ENCODE results near the gene ANKRD33B. TPM values are rescaled to one million over a fixed set of nuclear protein-coding genes. Genes with fewer than 3 reads are reported as not detected.
A peak's percentile ranks its signal among the peaks of the same experiment; 100 is the strongest.
"Not testable (repeated sequence)": the region's sequence is repeated elsewhere in the genome, so short reads cannot be mapped to it uniquely, and the experiment has no call there.

Gene ANKRD33B
- total and polyA plus RNA-seq, 2 donors (not counting 1 experiment from before 2014, with no cell fraction given), result 7.7 to 7.8 TPM

DNA sequence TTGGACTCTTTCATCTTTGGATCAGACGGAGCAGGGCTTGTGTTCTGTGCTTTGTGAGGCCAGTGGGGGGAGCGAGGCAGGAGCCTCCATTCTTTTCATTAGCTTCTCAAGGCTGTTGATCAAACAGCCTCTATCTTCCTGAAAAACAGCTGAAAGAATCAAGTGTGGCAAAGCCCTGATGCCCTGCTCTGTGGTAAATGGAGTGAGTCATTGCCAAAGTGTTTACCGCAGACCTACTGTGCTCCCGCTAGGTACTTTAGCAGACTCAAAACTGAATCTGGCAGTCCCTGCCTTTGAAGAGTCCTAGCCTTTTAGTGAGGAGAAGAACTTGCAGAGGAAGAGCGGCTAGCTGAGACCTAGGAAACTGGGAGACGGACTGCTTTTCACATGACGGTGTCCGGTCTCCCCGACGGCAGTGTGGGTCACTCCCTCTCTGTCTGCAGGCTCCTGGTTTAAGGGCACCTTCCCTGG lies 3.3 kb downstream of the ANKRD33B start:
- TF ChIP-seq EZH2 (IDR thresholded peaks at IDR 0.05; ENCODE audit: low read length, missing control alignments), result no peak
- TF ChIP-seq CTCF (conservative IDR thresholded peaks at IDR 0.05 in 1 of 2, IDR thresholded peaks at IDR 0.05 in 1 of 2; ENCODE audit: low read depth in 1 of 2, low read length in 2 of 2), result no peak
- H3K27me3 ChIP-seq (ENCODE audit: control insufficient read depth, insufficient read depth, low read length), result no peaks in the 10 kb centered on the region
- H3K36me3 ChIP-seq (ENCODE audit: control insufficient read depth, insufficient read depth, low read length), result no peaks in the 10 kb centered on the region
- DNase-seq (ENCODE audit: low read depth in 2 of 2), result peak in 1 of 2 donors; percentile 47
- no peak overlapping the region for H3K9ac ChIP-seq (ENCODE audit: insufficient read depth, low read length)
- H3K27ac ChIP-seq (ENCODE audit: insufficient read depth, low read length), result no peak overlapping the region
- peak overlapping the region in 2 of 4 experiments; percentile 87 for H3K4me3 ChIP-seq (replicated peaks in 1 of 4; ENCODE audit: control extremely low read depth in 1 of 4, insufficient read depth in 1 of 4, low read depth in 3 of 4, low read length in 4 of 4)
- H3K4me2 ChIP-seq (ENCODE audit: extremely low read depth, insufficient read depth, low read length), result no peak overlapping the region
- peaks cover 6% of the 10 kb centered on the region for H3K4me1 ChIP-seq (ENCODE audit: control insufficient read depth, extremely low read depth, insufficient read depth, low read length)
- H3K9me3 ChIP-seq (ENCODE audit: control insufficient read depth, insufficient read depth, low read depth, low read length), result no peaks in the 10 kb centered on the region
- no peaks in the 10 kb centered on the region for H4K20me1 ChIP-seq (ENCODE audit: control insufficient read depth, extremely low read depth, insufficient read depth, low read length)
- peaks cover 38% of the 10 kb centered on the region for H3K79me2 ChIP-seq (ENCODE audit: control insufficient read depth, insufficient read depth, low read length)
- no peak overlapping the region for H2AFZ ChIP-seq (ENCODE audit: low read length)

DNA sequence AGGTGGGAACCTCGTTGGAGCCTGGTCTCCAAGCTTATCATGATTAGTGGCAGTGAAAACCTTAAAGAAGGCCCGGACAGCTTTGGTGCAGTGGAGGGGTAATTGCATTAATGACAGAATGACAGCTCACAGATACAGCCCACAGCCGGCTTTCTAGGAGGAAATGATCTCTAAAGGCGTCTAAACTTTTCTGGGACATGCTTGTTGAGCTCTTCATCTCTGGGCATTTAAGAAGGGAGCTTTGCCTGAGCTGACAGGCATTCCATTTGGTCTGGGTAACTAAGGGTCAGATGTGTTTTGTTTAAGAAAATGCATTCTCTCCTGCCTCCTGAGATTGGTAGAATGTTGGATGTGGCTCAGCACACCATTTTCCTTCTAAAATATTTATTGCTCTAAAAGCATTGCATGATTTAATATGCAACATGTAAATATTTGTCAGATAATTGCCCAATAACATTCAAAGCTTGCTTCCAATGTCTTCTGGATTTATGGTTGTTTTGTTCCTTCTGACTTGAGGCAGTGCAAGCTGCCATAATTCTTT lies 4.0 kb downstream of the ANKRD33B start:
- peak overlapping the region; percentile 19 for H3K4me2 ChIP-seq (ENCODE audit: extremely low read depth, insufficient read depth, low read length)
- peak; percentile 45 to 76 for DNase-seq (ENCODE audit: low read depth in 2 of 2)
- no peaks in the 10 kb centered on the region for H3K36me3 ChIP-seq (ENCODE audit: control insufficient read depth, insufficient read depth, low read length)
- peaks cover 6% of the 10 kb centered on the region for H3K4me1 ChIP-seq (ENCODE audit: control insufficient read depth, extremely low read depth, insufficient read depth, low read length)
- no peak overlapping the region for H3K27ac ChIP-seq (ENCODE audit: insufficient read depth, low read length)
- TF ChIP-seq CTCF (conservative IDR thresholded peaks at IDR 0.05 in 1 of 2, IDR thresholded peaks at IDR 0.05 in 1 of 2; ENCODE audit: low read depth in 1 of 2, low read length in 2 of 2), result no peak
- no peak for TF ChIP-seq EZH2 (IDR thresholded peaks at IDR 0.05; ENCODE audit: low read length, missing control alignments)
- H3K4me3 ChIP-seq (replicated peaks in 1 of 4; ENCODE audit: control extremely low read depth in 1 of 4, insufficient read depth in 1 of 4, low read depth in 3 of 4, low read length in 4 of 4), result peak overlapping the region in 2 of 4 experiments; percentile 17 to 87
- H3K27me3 ChIP-seq (ENCODE audit: control insufficient read depth, insufficient read depth, low read length), result no peaks in the 10 kb centered on the region
- no peaks in the 10 kb centered on the region for H4K20me1 ChIP-seq (ENCODE audit: control insufficient read depth, extremely low read depth, insufficient read depth, low read length)
- peaks cover 38% of the 10 kb centered on the region for H3K79me2 ChIP-seq (ENCODE audit: control insufficient read depth, insufficient read depth, low read length)
- H3K9me3 ChIP-seq (ENCODE audit: control insufficient read depth, insufficient read depth, low read depth, low read length), result no peaks in the 10 kb centered on the region
- no peak overlapping the region for H2AFZ ChIP-seq (ENCODE audit: low read length)
- no peak overlapping the region for H3K9ac ChIP-seq (ENCODE audit: insufficient read depth, low read length)

GRCh38 chr5:10570540-10570939 lies 6.7 kb downstream of the ANKRD33B start:
- not testable (repeated sequence) for H2AFZ ChIP-seq (ENCODE audit: low read length); H4K20me1 ChIP-seq (ENCODE audit: control insufficient read depth, extremely low read depth, insufficient read depth, low read length); H3K36me3 ChIP-seq (ENCODE audit: control insufficient read depth, insufficient read depth, low read length); H3K4me1 ChIP-seq (ENCODE audit: control insufficient read depth, extremely low read depth, insufficient read depth, low read length); H3K9ac ChIP-seq (ENCODE audit: insufficient read depth, low read length); H3K27me3 ChIP-seq (ENCODE audit: control insufficient read depth, insufficient read depth, low read length); DNase-seq (ENCODE audit: low read depth in 2 of 2); H3K27ac ChIP-seq (ENCODE audit: insufficient read depth, low read length); H3K4me3 ChIP-seq (replicated peaks in 1 of 4; ENCODE audit: control extremely low read depth in 1 of 4, insufficient read depth in 1 of 4, low read depth in 3 of 4, low read length in 4 of 4); H3K9me3 ChIP-seq (ENCODE audit: control insufficient read depth, insufficient read depth, low read depth, low read length); H3K4me2 ChIP-seq (ENCODE audit: extremely low read depth, insufficient read depth, low read length)
- peaks cover 31% of the 10 kb centered on the region for H3K79me2 ChIP-seq (ENCODE audit: control insufficient read depth, insufficient read depth, low read length)

Measured in fibroblast of lung (primary cell).